ENCODE data around the gene TRAPPC5. TPM values are rescaled to one million over a fixed set of nuclear protein-coding genes. Genes with fewer than 3 reads are reported as not detected.

Gene TRAPPC5
- total and polyA plus RNA-seq, 4 experiments from 2014 or later: 60.7 to 153 (median 103) TPM

GRCh38 chr19:7645656-7646425 lies 34.8 kb upstream of the TRAPPC5 start:
- POLR2A ChIA-PET (ENCODE audit: partially characterized antibody): interaction anchor here (1.5 kb wide), 1 partner anchor 12 kb away, joined by 4 read pairs; no protein-coding TSS in a partner anchor
- H3K4me3 Mint-ChIP-seq: no peak overlapping the region

GRCh38 chr19:7646426-7646700 lies 34.3 kb upstream of the TRAPPC5 start:
- H3K27ac ChIP-seq (ENCODE audit: low read depth, low read length): no peak overlapping the region
- no peak for DNase-seq
- intact Hi-C loops (cut with micrococcal nuclease): no loop called here
- H3K4me3 Mint-ChIP-seq: no peak overlapping the region
- H3K4me1 Mint-ChIP-seq: peaks cover 0 to 2% (median 0%) of the 10 kb centered on the region in 4 donors
- no peaks in the 10 kb centered on the region for H3K9me3 Mint-ChIP-seq
- H3K27ac Mint-ChIP-seq: no peak overlapping the region
- ChIA-PET POLR2A (ENCODE audit: partially characterized antibody) (no interaction called here), CTCF (ENCODE audit: partially characterized antibody) (no interaction called here)
- H3K36me3 ChIP-seq (ENCODE audit: insufficient read depth, low read length): peaks cover 18% of the 10 kb centered on the region
- H3K4me3 ChIP-seq (ENCODE audit: low read length in 2 of 2): no peak overlapping the region
- H3K27me3 Mint-ChIP-seq: no peaks in the 10 kb centered on the region
- H3K27me3 ChIP-seq (ENCODE audit: insufficient read depth, low read length): no peaks in the 10 kb centered on the region
- peaks cover 8 to 10% of the 10 kb centered on the region in 2 donors for H3K36me3 Mint-ChIP-seq
- no peaks in the 10 kb centered on the region for H3K9me3 ChIP-seq (ENCODE audit: control insufficient read depth in 1 of 2, low read length in 2 of 2)
- no peaks in the 10 kb centered on the region for H3K4me1 ChIP-seq (ENCODE audit: insufficient read depth, low read length)

More at GRCh38 chr19:7645656-7646425, 34.8 kb upstream of the TRAPPC5 start:
- no peaks in the 10 kb centered on the region for H3K4me1 ChIP-seq (ENCODE audit: insufficient read depth, low read length)
- no peak overlapping the region for H3K27ac ChIP-seq (ENCODE audit: low read depth, low read length)
- peaks cover 8 to 10% of the 10 kb centered on the region in 2 donors for H3K36me3 Mint-ChIP-seq
- H3K4me1 Mint-ChIP-seq: peaks cover 0 to 2% (median 0%) of the 10 kb centered on the region in 4 donors
- intact Hi-C loops (cut with micrococcal nuclease): no loop called here
- H3K9me3 ChIP-seq (ENCODE audit: control insufficient read depth in 1 of 2, low read length in 2 of 2): no peaks in the 10 kb centered on the region
- peaks cover 19% of the 10 kb centered on the region for H3K36me3 ChIP-seq (ENCODE audit: insufficient read depth, low read length)
- no peaks in the 10 kb centered on the region for H3K27me3 ChIP-seq (ENCODE audit: insufficient read depth, low read length)
- H3K4me3 ChIP-seq (ENCODE audit: low read length in 2 of 2): no peak overlapping the region
- H3K9me3 Mint-ChIP-seq: no peaks in the 10 kb centered on the region
- no peak for DNase-seq
- no peaks in the 10 kb centered on the region for H3K27me3 Mint-ChIP-seq
- no peak overlapping the region for H3K27ac Mint-ChIP-seq
- CTCF ChIA-PET (ENCODE audit: partially characterized antibody): no interaction called here

GRCh38 chr19:7647156-7647555 lies 33.5 kb upstream of the TRAPPC5 start:
- peaks cover under 1% of the 10 kb centered on the region for H3K4me1 ChIP-seq (ENCODE audit: insufficient read depth, low read length)
- Mint-ChIP-seq H3K27ac (no peak overlapping the region), H3K36me3 (peaks cover 8 to 10% of the 10 kb centered on the region in 2 donors), H3K27me3 (no peaks in the 10 kb centered on the region), H3K9me3 (no peaks in the 10 kb centered on the region), H3K4me3 (no peak overlapping the region), H3K4me1 (peaks cover 2 to 4% (median 3%) of the 10 kb centered on the region in 4 donors)
- no peaks in the 10 kb centered on the region for H3K27me3 ChIP-seq (ENCODE audit: insufficient read depth, low read length)
- no peaks in the 10 kb centered on the region for H3K9me3 ChIP-seq (ENCODE audit: control insufficient read depth in 1 of 2, low read length in 2 of 2)
- intact Hi-C loops (cut with micrococcal nuclease): no loop called here
- H3K27ac ChIP-seq (ENCODE audit: low read depth, low read length): no peak overlapping the region
- CTCF ChIA-PET (ENCODE audit: partially characterized antibody): no interaction called here
- peak in 1 of 5 donors; percentile 43 for DNase-seq
- peaks cover 17% of the 10 kb centered on the region for H3K36me3 ChIP-seq (ENCODE audit: insufficient read depth, low read length)
- POLR2A ChIA-PET (ENCODE audit: partially characterized antibody): no interaction called here
- no peak overlapping the region for H3K4me3 ChIP-seq (ENCODE audit: low read length in 2 of 2)

- Mint-ChIP-seq H3K27me3 (no peaks in the 10 kb centered on the region), H3K36me3 (peaks cover 8 to 10% of the 10 kb centered on the region in 2 donors), H3K9me3 (peaks cover 0 to 4% (median 0%) of the 10 kb centered on the region in 8 donors), H3K27ac (peak overlapping the region in 2 of 7 donors; percentile 21 to 60), H3K4me1 (peaks cover 8 to 13% (median 10%) of the 10 kb centered on the region in 4 donors), H3K4me3 (no peak overlapping the region)
- H3K9me3 ChIP-seq (ENCODE audit: control insufficient read depth in 1 of 2, low read length in 2 of 2): no peaks in the 10 kb centered on the region
- CTCF ChIA-PET (ENCODE audit: partially characterized antibody): interaction anchor here (0.7 to 4.1 kb wide), 4 partner anchors 13 to 152 kb away, joined by 3 to 20 read pairs (median 4); partner anchors contain the start of gene TRAPPC5
- peaks cover 5% of the 10 kb centered on the region for H3K4me1 ChIP-seq (ENCODE audit: insufficient read depth, low read length)
- H3K4me3 ChIP-seq (ENCODE audit: low read length in 2 of 2): no peak overlapping the region
- H3K27ac ChIP-seq (ENCODE audit: low read depth, low read length): no peak overlapping the region
- intact Hi-C loops (cut with micrococcal nuclease): no loop called here
- DNase-seq: no peak
- no peaks in the 10 kb centered on the region for H3K27me3 ChIP-seq (ENCODE audit: insufficient read depth, low read length)
- peaks cover 10% of the 10 kb centered on the region for H3K36me3 ChIP-seq (ENCODE audit: insufficient read depth, low read length)
- POLR2A ChIA-PET (ENCODE audit: partially characterized antibody): interaction anchor here (1.6 to 1.7 kb wide), 2 partner anchors 11 to 19 kb away, joined by 5 read pairs; partner anchors contain the start of genes PET100 and XAB2
Observed at GRCh38 chr19:7648265-7649014, 32.2 kb upstream of the TRAPPC5 start.

GRCh38 chr19:7650148-7650547 lies 30.5 kb upstream of the TRAPPC5 start:
- Histone ChIP-seq H3K4me3 (ENCODE audit: low read length in 2 of 2) (no peak overlapping the region), H3K9me3 (ENCODE audit: control insufficient read depth in 1 of 2, low read length in 2 of 2) (no peaks in the 10 kb centered on the region), H3K36me3 (ENCODE audit: insufficient read depth, low read length) (peaks cover 3% of the 10 kb centered on the region), H3K27ac (ENCODE audit: low read depth, low read length) (no peak overlapping the region), H3K27me3 (ENCODE audit: insufficient read depth, low read length) (no peaks in the 10 kb centered on the region), H3K4me1 (ENCODE audit: insufficient read depth, low read length) (peaks cover 5% of the 10 kb centered on the region)
- Mint-ChIP-seq H3K4me3 (no peak overlapping the region), H3K9me3 (peaks cover 0 to 4% (median 0%) of the 10 kb centered on the region in 8 donors), H3K36me3 (peaks cover 6 to 8% of the 10 kb centered on the region in 2 donors), H3K27ac (peak overlapping the region in 1 of 7 donors; percentile 81), H3K27me3 (no peaks in the 10 kb centered on the region), H3K4me1 (peaks cover 8 to 13% (median 10%) of the 10 kb centered on the region in 4 donors)
- POLR2A ChIA-PET (ENCODE audit: partially characterized antibody): interaction anchor here (1.6 kb wide), 1 partner anchor 21 kb away, joined by 5 read pairs; the partner anchor contains the start of genes PET100 and XAB2
- DNase-seq: no peak
- CTCF ChIA-PET (ENCODE audit: partially characterized antibody): interaction anchor here (0.6 to 4.1 kb wide), 4 partner anchors 14 to 960 kb away, joined by 3 to 20 read pairs (median 4); partner anchors contain the start of gene TRAPPC5
- intact Hi-C loops (cut with micrococcal nuclease): no loop called here

- Histone ChIP-seq H3K36me3 (ENCODE audit: insufficient read depth, low read length) (no peaks in the 10 kb centered on the region), H3K27me3 (ENCODE audit: insufficient read depth, low read length) (no peaks in the 10 kb centered on the region), H3K27ac (ENCODE audit: low read depth, low read length) (peak overlapping the region; percentile 31), H3K4me1 (ENCODE audit: insufficient read depth, low read length) (peaks cover 7% of the 10 kb centered on the region), H3K9me3 (ENCODE audit: control insufficient read depth in 1 of 2, low read length in 2 of 2) (no peaks in the 10 kb centered on the region), H3K4me3 (ENCODE audit: low read length in 2 of 2) (peak overlapping the region in 1 of 2 donors; percentile 46)
- H3K27me3 Mint-ChIP-seq: no peaks in the 10 kb centered on the region
- H3K36me3 Mint-ChIP-seq: peaks cover 2 to 4% of the 10 kb centered on the region in 2 donors
- H3K27ac Mint-ChIP-seq: peak overlapping the region; percentile 78 to 95 (median 93)
- peak; percentile 86 to 93 (median 88) for DNase-seq
- H3K4me3 Mint-ChIP-seq: peak overlapping the region; percentile 70 to 88 (median 81)
- H3K9me3 Mint-ChIP-seq: peaks cover 0 to 4% (median 0%) of the 10 kb centered on the region in 8 donors
- POLR2A ChIA-PET (ENCODE audit: partially characterized antibody): interaction anchor here (0.7 to 1.6 kb wide), 5 partner anchors 7 to 29 kb away, joined by 3 to 6 read pairs (median 4); partner anchors contain the start of genes PET100, RETN, TRAPPC5 and XAB2
- CTCF ChIA-PET (ENCODE audit: partially characterized antibody): interaction anchor here (0.6 to 4.1 kb wide), 15 partner anchors 9 to 217 kb away, joined by 3 to 27 read pairs (median 6); partner anchors contain the start of genes MCOLN1, PCP2, PET100 and RETN
- intact Hi-C loops (cut with micrococcal nuclease): loop anchor here (1.0 kb wide), 2 partner anchors 27 to 147 kb away; no protein-coding TSS in a partner anchor
- peaks cover 6 to 13% (median 10%) of the 10 kb centered on the region in 4 donors for H3K4me1 Mint-ChIP-seq
Observed at GRCh38 chr19:7652061-7652641, 28.5 kb upstream of the TRAPPC5 start.

Measured in CD4-positive, alpha-beta memory T cell (primary cell).